MCF 10A (cell line): ENCODE data around the gene TELO2. TPM values are rescaled to one million over a fixed set of nuclear protein-coding genes. Genes with fewer than 3 reads are reported as not detected.

Source experiments
- BruUV-seq: library from RNA; stranded (reverse); fragments of 400-500 nt; replicated peaks from 2 replicates; lab custom pipeline; 2021; lab: Mats Ljungman, UMichigan
- CTCF ChIA-PET: fragments of 300-600 bp; sonication (Branson Sonifier 250); formaldehyde crosslinking; extraction: SDS; loops from one replicate; lab custom pipeline; 2021; ENCODE audit warnings: antibody characterized with exemption, inconsistent platforms; lab: Yijun Ruan, JAX
- POLR2A ChIA-PET: fragments of 300-600, 350-650 bp; sonication (Branson Sonifier 250); formaldehyde crosslinking; extraction: SDS; loops from one replicate; lab custom pipeline; 2020; ENCODE audit warnings: antibody characterized with exemption, inconsistent platforms; lab: Yijun Ruan, JAX
- DNase-seq: peaks from one replicate; pipeline ENCODE4 v3.0.0-alpha.2; 2018; ENCODE audit not compliant: unreplicated experiment
- H3K27ac Mint-ChIP-seq: one replicate; pipeline ENCODE4 v1.8.0; 2022; ENCODE audit warnings: mild to moderate bottlenecking, low read depth, mixed read lengths; ENCODE audit not compliant: unreplicated experiment
- H3K27me3 Mint-ChIP-seq: one replicate; pipeline ENCODE4 v1.8.0; 2022; ENCODE audit warnings: mixed read lengths; ENCODE audit not compliant: insufficient read depth, unreplicated experiment
- H3K36me3 Mint-ChIP-seq: one replicate; pipeline ENCODE4 v1.8.0; 2022; ENCODE audit warnings: mild to moderate bottlenecking, moderate library complexity, mixed read lengths; ENCODE audit not compliant: insufficient read depth, unreplicated experiment
- H3K4me1 Mint-ChIP-seq: one replicate; pipeline ENCODE4 v1.8.0; 2022; ENCODE audit warnings: mixed read lengths; ENCODE audit not compliant: insufficient read depth, unreplicated experiment
- H3K4me3 Mint-ChIP-seq: one replicate; pipeline ENCODE4 v1.8.0; 2022; ENCODE audit warnings: mild to moderate bottlenecking, moderate library complexity, mixed read lengths; ENCODE audit not compliant: unreplicated experiment
- H3K9me3 Mint-ChIP-seq: one replicate; pipeline ENCODE4 v1.8.0; 2022; ENCODE audit warnings: mixed read lengths; ENCODE audit not compliant: unreplicated experiment
- CTCF ChIP-seq: fragments of 200-600 bp; IDR thresholded peaks from one replicate; pipeline ENCODE4 v1.8.0; 2022; ENCODE audit warnings: antibody characterized with exemption, mild to moderate bottlenecking; ENCODE audit not compliant: unreplicated experiment
- intact Hi-C: fragments of 100-400 bp; cut with micrococcal nuclease; formaldehyde crosslinking; loops from 2 replicates; pipeline ENCODE4 v1.14.1; 2022
- total RNA-seq: library from RNA; stranded (reverse); gene quantifications from 2 replicates; pipeline ENCODE4 v1.2.3, GENCODE V29; 2022

The TELO2 gene
- total RNA-seq, 1 experiment from 2014 or later, result 31.3 TPM

DNA sequence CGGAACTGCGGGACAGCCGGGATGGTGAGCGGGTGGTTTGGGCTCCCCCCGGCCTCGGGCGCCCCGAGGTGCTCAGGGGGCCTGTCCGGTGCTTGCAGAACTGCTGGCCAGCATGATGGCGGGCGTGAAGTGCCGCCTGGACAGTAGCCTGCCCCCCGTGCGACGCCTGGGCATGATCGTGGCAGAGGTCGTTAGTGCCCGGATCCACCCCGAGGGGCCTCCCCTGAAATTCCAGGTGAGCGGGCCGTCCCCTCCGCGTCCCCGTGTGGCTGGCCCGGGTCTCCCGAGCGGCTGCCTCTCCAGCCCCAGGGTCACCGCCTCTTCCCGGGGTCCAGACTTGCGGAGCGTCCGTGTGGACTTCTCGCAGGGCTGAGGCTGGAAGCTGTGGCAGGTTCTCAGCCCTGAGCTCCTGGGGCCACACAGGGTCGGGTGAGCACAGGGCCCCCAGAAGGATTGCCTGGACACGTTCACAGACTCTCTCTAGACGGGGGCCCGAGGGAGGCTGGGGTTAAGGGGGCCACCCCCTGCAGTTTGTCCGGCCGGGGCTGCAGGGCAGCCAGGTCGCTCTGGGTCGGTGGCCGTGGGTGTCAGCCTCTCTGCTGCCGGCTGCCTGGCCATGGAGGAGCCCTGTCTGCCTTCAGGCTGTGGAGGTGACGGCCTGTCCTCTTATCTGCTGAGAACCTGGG lies 7.4 kb downstream of the TELO2 start:
- no peaks in the 10 kb centered on the region for H3K9me3 Mint-ChIP-seq
- H3K27me3 Mint-ChIP-seq, result no peaks in the 10 kb centered on the region
- ChIA-PET POLR2A (no interaction called here), CTCF (no interaction called here)
- no peaks in the 10 kb centered on the region for H3K4me1 Mint-ChIP-seq
- H3K36me3 Mint-ChIP-seq, result peaks cover 7% of the 10 kb centered on the region
- no peak for DNase-seq
- H3K4me3 Mint-ChIP-seq, result no peak overlapping the region
- BruUV-seq, result no TSS peak
- TF ChIP-seq CTCF, result no peak
- H3K27ac Mint-ChIP-seq, result no peak overlapping the region
- intact Hi-C loops, result no loop called here

DNA sequence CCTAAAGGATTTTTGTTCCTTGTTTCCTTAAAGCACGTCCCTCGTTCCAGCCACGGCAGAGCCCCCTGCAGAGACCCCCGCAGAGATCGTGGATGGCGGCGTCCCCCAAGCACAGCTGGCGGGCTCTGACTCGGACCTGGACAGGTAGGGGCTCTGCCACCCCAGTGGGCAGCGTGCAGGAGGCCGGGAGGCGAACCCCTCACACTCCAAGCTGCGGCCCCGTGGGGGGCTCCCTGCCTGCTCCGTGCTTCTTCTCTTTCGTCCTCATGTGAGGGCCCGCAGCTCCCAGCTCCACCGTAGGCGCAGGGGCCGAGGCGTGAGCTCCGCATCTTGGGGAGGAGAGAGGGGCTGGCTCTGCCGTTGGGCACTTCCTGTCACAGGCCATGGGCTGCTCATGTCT lies 8.5 kb downstream of the TELO2 start:
- no TSS peak for BruUV-seq
- CTCF ChIA-PET, result no interaction called here

GRCh38 chr16:1502092-1503004 lies 9.2 kb downstream of the TELO2 start:
- ChIA-PET POLR2A (no interaction called here), CTCF (no interaction called here)
- Mint-ChIP-seq H3K4me1 (no peaks in the 10 kb centered on the region), H3K27me3 (no peaks in the 10 kb centered on the region), H3K9me3 (no peaks in the 10 kb centered on the region), H3K4me3 (no peak overlapping the region), H3K27ac (no peak overlapping the region), H3K36me3 (no peaks in the 10 kb centered on the region)
- no peak for TF ChIP-seq CTCF
- no TSS peak for BruUV-seq
- intact Hi-C loops, result no loop called here
- no peak for DNase-seq

More for the DNA sequence above, 8.5 kb downstream of the TELO2 start:
- Mint-ChIP-seq H3K36me3 (peaks cover 5% of the 10 kb centered on the region), H3K27ac (no peak overlapping the region), H3K4me3 (no peak overlapping the region), H3K9me3 (no peaks in the 10 kb centered on the region), H3K27me3 (no peaks in the 10 kb centered on the region), H3K4me1 (no peaks in the 10 kb centered on the region)
- DNase-seq, result no peak
- no peak for TF ChIP-seq CTCF
- intact Hi-C loops, result no loop called here
- POLR2A ChIA-PET, result no interaction called here
